ENCODE data around the gene GRAMD2B.

DNA sequence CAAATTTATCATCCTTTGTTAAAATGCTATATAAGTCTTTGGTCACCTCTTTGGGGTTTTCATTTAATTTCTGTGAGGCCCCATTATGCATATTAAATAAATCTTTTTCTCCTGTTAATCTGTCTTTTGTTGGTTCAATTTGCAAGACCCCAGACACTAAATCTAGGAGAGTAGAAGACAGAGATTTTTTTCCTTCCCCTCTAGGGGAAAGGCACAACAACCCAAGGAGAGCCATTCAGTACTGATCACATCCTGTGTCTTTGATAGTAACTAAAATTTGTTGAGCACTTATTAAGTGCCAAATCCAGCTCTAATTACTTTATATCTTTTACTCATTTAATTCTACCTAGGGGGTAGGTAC is 97.4 kb downstream of the GRAMD2B start:
- TF ChIP-seq MED13 (CRISPR knock-in tag; IDR thresholded peaks at IDR 0.05) (no peak), ELF4 (CRISPR knock-in tag; IDR thresholded peaks at IDR 0.05; ENCODE audit: borderline replicate concordance) (no peak), HES4 (CRISPR knock-in tag; IDR thresholded peaks at IDR 0.05; ENCODE audit: borderline replicate concordance) (no peak)
- TF ChIP-seq, protein P1, sequence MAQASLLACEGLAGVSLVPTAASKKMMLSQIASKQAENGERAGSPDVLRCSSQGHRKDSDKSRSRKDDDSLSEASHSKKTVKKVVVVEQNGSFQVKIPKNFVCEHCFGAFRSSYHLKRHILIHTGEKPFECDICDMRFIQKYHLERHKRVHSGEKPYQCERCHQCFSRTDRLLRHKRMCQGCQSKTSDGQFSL (CRISPR knock-in tag; IDR thresholded peaks at IDR 0.05) = no peak

Measured in HepG2 (cell line).